Measurements from ENCODE around the gene XKR3.
"Not testable (repeated sequence)": the region's sequence is repeated elsewhere in the genome, so short reads cannot be mapped to it uniquely, and the experiment has no call there.

DNA sequence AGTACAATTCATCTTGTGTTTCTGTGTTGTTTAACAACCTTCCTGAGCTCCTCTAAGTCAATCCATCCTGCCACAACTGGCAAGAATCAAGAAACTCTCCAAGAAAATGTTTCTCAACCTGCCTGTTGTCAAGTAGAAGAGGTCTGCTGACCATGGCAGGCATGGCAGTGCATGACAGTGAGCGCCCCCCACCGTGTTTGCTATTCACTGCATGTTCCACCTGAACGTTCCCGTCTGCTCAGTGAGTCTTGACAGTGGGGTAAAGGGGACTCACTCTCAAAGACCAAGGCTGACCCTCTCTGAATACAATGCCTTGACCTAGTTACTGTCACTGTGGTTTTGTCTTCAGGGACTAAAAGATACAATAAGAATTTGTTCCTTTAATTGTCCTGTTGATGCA is 75.9 kb downstream of the XKR3 start:
- not testable (repeated sequence) for TF ChIP-seq TBP (IDR thresholded peaks at IDR 0.05; ENCODE audit: low read depth, low read length); CTCF (IDR thresholded peaks at IDR 0.05; ENCODE audit: control extremely low read depth in 1 of 3, insufficient read depth in 1 of 3, low read depth in 1 of 3, low read length in 3 of 3); GTF2F1 (IDR thresholded peaks at IDR 0.05; ENCODE audit: borderline replicate concordance, low read depth, low read length); POLR2A (IDR thresholded peaks at IDR 0.05; ENCODE audit: control extremely low read depth in 1 of 2, low read depth in 2 of 2, low read length in 2 of 2); KDM1A (IDR thresholded peaks at IDR 0.05; ENCODE audit: borderline replicate concordance, low read length); EZH2 (IDR thresholded peaks at IDR 0.05; ENCODE audit: low read depth, low read length, severe bottlenecking); TAF1 (IDR thresholded peaks at IDR 0.05; ENCODE audit: low read depth, low read length); FOSL1 (IDR thresholded peaks at IDR 0.05; ENCODE audit: insufficient read depth, low read depth, low read length); TCF12 (IDR thresholded peaks at IDR 0.05; ENCODE audit: low read depth, low read length); POLR2AphosphoS5 (IDR thresholded peaks at IDR 0.05; ENCODE audit: low read depth, low read length); RFX5 (IDR thresholded peaks at IDR 0.05; ENCODE audit: borderline replicate concordance, low read depth, low read length); SAP30 (IDR thresholded peaks at IDR 0.05; ENCODE audit: insufficient read depth, insufficient replicate concordance, low read length)
